ENCODE results near the gene BACE2. TPM values are rescaled to one million over a fixed set of nuclear protein-coding genes. Genes with fewer than 3 reads are reported as not detected.

BACE2 gene
- total RNA-seq, 1 donor from 2014 or later: 20.9 TPM

DNA sequence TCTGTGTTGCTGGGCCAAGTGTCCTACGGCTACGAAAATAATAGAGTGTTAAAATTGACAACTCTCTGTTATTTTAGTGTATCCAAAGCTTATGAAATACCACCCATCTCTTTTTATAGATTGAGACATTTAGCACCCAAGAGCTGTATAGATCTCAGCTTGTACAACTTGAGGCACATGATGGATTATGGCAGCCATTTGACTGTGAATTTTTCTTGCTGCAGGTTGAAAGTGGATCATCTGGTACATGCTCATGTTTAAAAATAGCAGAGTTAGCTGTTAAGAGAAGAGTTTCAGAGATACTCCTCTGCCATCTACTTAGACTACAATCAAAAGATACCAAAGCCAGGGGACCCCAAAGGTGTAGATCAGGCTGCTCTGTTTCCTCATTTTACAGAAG is 99.4 kb downstream of the BACE2 start:
- DNase-seq: no peak
- no peaks in the 10 kb centered on the region for H3K4me1 ChIP-seq
- no peak for ATAC-seq
- intact Hi-C loops (cut with DNase I): no loop called here
- no peak overlapping the region for H3K27ac ChIP-seq
- no peaks in the 10 kb centered on the region for H3K36me3 ChIP-seq
- no peaks in the 10 kb centered on the region for H3K9me3 ChIP-seq
- H3K4me3 ChIP-seq: no peak overlapping the region
- TF ChIP-seq, protein P1, sequence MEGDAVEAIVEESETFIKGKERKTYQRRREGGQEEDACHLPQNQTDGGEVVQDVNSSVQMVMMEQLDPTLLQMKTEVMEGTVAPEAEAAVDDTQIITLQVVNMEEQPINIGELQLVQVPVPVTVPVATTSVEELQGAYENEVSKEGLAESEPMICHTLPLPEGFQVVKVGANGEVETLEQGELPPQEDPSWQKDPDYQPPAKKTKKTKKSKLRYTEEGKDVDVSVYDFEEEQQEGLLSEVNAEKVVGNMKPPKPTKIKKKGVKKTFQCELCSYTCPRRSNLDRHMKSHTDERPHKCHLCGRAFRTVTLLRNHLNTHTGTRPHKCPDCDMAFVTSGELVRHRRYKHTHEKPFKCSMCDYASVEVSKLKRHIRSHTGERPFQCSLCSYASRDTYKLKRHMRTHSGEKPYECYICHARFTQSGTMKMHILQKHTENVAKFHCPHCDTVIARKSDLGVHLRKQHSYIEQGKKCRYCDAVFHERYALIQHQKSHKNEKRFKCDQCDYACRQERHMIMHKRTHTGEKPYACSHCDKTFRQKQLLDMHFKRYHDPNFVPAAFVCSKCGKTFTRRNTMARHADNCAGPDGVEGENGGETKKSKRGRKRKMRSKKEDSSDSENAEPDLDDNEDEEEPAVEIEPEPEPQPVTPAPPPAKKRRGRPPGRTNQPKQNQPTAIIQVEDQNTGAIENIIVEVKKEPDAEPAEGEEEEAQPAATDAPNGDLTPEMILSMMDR (IDR thresholded peaks at IDR 0.05): no peak
- H3K27me3 ChIP-seq: no peaks in the 10 kb centered on the region

DNA sequence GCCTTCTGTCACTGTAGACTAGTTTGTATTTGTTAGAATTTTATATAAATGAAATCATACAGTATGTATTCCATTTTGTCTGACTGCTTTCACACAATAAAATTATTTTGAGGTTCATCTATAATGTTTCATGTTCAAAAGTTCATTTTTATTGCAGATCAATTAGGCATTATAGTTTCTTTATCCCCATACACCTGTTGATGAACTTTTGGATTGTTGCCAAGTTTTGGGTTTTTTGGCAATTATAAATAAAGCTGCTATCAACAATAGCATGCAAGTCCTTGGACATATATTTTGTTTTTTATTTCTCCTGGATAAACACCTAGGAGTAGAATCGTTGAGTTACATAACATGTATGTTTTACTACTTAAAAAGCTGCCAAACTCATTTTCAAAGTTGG is 101.6 kb downstream of the BACE2 start:
- no peaks in the 10 kb centered on the region for H3K36me3 ChIP-seq
- H3K27ac ChIP-seq: no peak overlapping the region
- ATAC-seq: no peak
- DNase-seq: no peak
- intact Hi-C loops (cut with DNase I): no loop called here
- no peaks in the 10 kb centered on the region for H3K27me3 ChIP-seq
- H3K4me3 ChIP-seq: no peak overlapping the region
- no peaks in the 10 kb centered on the region for H3K9me3 ChIP-seq
- no peaks in the 10 kb centered on the region for H3K4me1 ChIP-seq
- TF ChIP-seq, protein P1 (IDR thresholded peaks at IDR 0.05): no peak

DNA sequence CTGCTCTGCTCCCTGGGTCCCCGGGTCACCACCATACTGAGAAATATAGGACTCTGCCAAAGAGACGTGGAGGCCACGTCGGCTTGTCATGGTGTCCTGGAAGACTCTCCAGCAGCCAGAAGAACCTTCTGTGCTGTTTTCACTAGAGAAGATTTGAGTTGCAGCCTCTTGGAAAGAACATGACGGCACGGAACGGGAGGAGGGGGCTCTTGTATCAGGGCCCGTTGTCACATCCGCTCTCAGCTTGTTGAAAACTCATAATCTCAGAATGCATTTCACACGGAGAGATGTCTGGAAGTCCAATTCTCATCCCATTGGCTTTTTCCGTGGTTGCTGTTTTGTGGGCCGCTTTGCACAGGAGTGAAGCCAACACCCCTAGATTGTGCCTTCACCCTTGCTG is 109.2 kb downstream of the BACE2 start:
- ATAC-seq: no peak
- Histone ChIP-seq H3K4me1 (no peaks in the 10 kb centered on the region), H3K27ac (no peak overlapping the region), H3K9me3 (no peaks in the 10 kb centered on the region), H3K27me3 (no peaks in the 10 kb centered on the region), H3K36me3 (no peaks in the 10 kb centered on the region), H3K4me3 (no peak overlapping the region)
- intact Hi-C loops (cut with DNase I): no loop called here
- no peak for DNase-seq
- TF ChIP-seq, protein P1 (IDR thresholded peaks at IDR 0.05): no peak

DNA sequence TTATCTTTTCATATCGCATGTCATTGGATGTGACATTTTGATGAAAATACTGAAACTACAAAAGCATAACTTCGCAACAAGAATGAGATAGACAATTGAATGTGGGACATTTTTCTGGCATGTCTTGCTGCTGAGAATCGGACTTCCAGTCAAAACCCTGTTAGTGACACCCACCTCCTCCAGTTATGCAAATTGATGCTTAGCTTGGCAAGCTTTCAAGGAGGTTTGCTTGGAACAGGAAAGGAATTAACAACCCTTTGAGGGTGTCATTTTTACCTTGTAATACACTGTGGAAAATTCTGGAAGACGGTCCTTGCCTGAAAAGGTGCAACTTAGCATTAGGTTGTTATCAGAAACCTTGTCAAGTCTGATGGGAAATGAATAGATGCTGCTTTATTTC is 109.9 kb downstream of the BACE2 start:
- ATAC-seq: no peak

DNA sequence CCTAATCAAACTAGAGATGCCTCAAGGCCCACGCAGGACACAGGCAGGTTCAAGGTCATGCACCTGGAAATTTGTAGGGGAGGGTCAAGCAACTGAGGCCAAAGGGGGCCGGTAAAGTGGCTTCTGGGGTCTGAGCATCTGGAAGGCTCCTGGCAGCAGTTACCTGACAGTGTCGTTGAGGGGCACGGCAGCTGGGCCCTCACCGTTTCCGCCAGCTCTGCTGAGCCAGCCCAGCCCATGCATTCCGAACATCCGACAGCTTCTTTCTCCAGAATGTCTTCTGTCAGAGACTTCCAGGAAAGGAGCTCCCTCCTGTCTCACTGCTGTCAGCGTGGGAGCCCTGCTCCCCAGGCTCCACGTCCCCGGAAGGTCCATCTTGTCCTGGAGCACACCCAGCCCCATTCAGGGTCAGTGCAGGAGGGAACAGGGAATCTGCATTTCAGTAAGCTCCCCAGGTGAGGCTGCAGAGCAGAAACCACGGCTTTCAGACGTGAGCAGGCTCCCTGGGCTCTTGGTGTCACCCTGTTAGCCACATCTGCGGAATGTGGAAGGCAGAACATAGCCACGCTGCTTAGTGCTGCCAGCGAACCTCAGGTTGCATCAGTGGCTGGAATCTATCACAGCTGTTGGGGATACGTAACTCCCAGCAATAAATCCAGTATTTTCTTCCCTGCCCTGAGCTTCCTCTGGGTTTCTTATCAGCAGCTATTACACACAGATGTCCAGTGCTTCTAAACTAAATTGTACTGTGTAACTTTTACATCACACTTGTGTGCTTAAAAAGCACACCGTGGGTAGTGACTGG is 112.4 kb downstream of the BACE2 start:
- no peaks in the 10 kb centered on the region for H3K27me3 ChIP-seq
- no peak for DNase-seq
- no peaks in the 10 kb centered on the region for H3K4me1 ChIP-seq
- no peaks in the 10 kb centered on the region for H3K36me3 ChIP-seq
- no peak for ATAC-seq
- TF ChIP-seq, protein P1 (IDR thresholded peaks at IDR 0.05): no peak
- H3K27ac ChIP-seq: no peak overlapping the region
- no peak overlapping the region for H3K4me3 ChIP-seq
- intact Hi-C loops (cut with DNase I): loop anchor here (5.0 kb wide), 1 partner anchor 172 kb away; no protein-coding TSS in a partner anchor
- H3K9me3 ChIP-seq: no peaks in the 10 kb centered on the region

More for the DNA sequence above, 109.9 kb downstream of the BACE2 start:
- DNase-seq: no peak
- intact Hi-C loops (cut with DNase I): no loop called here
- Histone ChIP-seq H3K9me3 (no peaks in the 10 kb centered on the region), H3K4me3 (no peak overlapping the region), H3K4me1 (no peaks in the 10 kb centered on the region), H3K27me3 (no peaks in the 10 kb centered on the region), H3K36me3 (no peaks in the 10 kb centered on the region), H3K27ac (no peak overlapping the region)
- TF ChIP-seq, protein P1 (IDR thresholded peaks at IDR 0.05): no peak
